Kidney epithelial cell (primary cell): ENCODE data around the gene SIGLECL1. TPM values are rescaled to one million over a fixed set of nuclear protein-coding genes. Genes with fewer than 3 reads are reported as not detected.
A peak's percentile ranks its signal among the peaks of the same experiment; 100 is the strongest.

ENCODE experiments used
- DNase-seq: peaks from one replicate; pipeline ENCODE4 v3.0.0-alpha.2; 2010; ENCODE audit warnings: low read depth
- H3K27me3 ChIP-seq: 2 replicates; pipeline ENCODE4 v1.6.0; 2011; ENCODE audit warnings: low read length; ENCODE audit not compliant: control insufficient read depth, insufficient read depth
- H3K36me3 ChIP-seq: 2 replicates; pipeline ENCODE4 v1.5.1; 2011; ENCODE audit warnings: low read length; ENCODE audit not compliant: control insufficient read depth, insufficient read depth
- H3K4me3 ChIP-seq: 2 replicates; pipeline ENCODE4 v1.5.1; 2011; ENCODE audit warnings: low read depth, mild to moderate bottlenecking, control low read depth, low read length
- CTCF ChIP-seq: IDR thresholded peaks from 2 replicates; pipeline ENCODE4 v1.5.1; 2011; ENCODE audit warnings: mild to moderate bottlenecking, moderate library complexity, low read length, control low read depth, inconsistent platforms; ENCODE audit not compliant: insufficient read depth, poor library complexity, severe bottlenecking
- total RNA-seq: library from RNA; depleted of rRNA; stranded (reverse); fragments of >200 nt; gene quantifications from 2 replicates; pipeline ENCODE4 v1.2.3, GENCODE V29; 2015

The SIGLECL1 gene
- total RNA-seq, 1 donor from 2014 or later: 0.79 TPM

DNA sequence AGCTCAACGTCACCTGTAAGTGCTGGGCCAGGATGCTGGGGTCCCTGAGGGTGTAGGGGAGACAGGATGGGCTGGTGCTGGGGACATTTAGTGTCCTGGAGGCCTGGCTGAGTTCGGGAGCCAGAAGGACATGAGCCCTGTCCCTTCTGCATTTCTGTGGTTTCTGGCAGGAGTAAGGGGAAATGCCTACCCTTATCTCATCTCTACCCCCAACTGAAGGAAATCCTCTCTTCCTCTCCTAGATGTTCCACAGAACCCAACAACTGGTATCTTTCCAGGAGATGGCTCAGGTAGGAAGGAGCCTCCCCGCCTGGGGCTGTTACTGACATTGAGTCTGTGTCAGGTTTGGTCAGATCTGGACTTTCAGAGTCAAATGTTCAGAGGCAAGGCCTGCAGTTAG lies 24.8 kb upstream of the SIGLECL1 start:
- no peak for DNase-seq
- no peaks in the 10 kb centered on the region for H3K27me3 ChIP-seq
- no peak for TF ChIP-seq CTCF
- no peak overlapping the region for H3K4me3 ChIP-seq
- H3K36me3 ChIP-seq: no peaks in the 10 kb centered on the region

DNA sequence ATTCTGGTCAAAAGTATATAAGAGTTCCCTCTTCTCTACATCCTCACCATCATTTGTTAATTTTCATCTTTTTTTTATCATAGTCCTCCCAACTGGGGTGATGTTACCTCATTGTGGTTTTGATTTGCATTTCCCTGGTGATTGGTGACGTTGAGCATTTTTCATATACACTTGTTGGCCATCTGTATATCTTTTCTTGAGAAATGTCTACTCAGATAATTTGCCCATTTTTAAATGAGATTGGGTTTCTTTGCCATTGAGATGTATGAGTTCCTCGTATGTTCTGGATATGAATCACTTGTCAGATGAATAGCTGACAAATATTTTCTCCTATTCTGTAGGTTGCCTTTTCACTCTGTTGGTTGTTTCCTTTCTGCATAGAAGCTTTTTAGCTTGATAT lies 23.6 kb upstream of the SIGLECL1 start:
- Histone ChIP-seq H3K4me3 (no peak overlapping the region), H3K27me3 (no peaks in the 10 kb centered on the region), H3K36me3 (no peaks in the 10 kb centered on the region)
- no peak for TF ChIP-seq CTCF
- no peak for DNase-seq

GRCh38 chr19:51227966-51228365 lies 22.9 kb upstream of the SIGLECL1 start:
- H3K36me3 ChIP-seq: no peaks in the 10 kb centered on the region
- H3K27me3 ChIP-seq: no peaks in the 10 kb centered on the region
- H3K4me3 ChIP-seq: no peak overlapping the region
- DNase-seq: no peak
- no peak for TF ChIP-seq CTCF

- H3K36me3 ChIP-seq: no peaks in the 10 kb centered on the region
- H3K27me3 ChIP-seq: no peaks in the 10 kb centered on the region
- DNase-seq: no peak
- TF ChIP-seq CTCF: no peak
- H3K4me3 ChIP-seq: no peak overlapping the region
These were observed 10.0 kb upstream of the SIGLECL1 start for GRCh38 chr19:51240866-51241265.

- H3K36me3 ChIP-seq: no peaks in the 10 kb centered on the region
- no peak for TF ChIP-seq CTCF
- H3K27me3 ChIP-seq: no peaks in the 10 kb centered on the region
- H3K4me3 ChIP-seq: no peak overlapping the region
- DNase-seq: no peak
These were observed 7.8 kb upstream of the SIGLECL1 start for GRCh38 chr19:51242881-51243630.

DNA sequence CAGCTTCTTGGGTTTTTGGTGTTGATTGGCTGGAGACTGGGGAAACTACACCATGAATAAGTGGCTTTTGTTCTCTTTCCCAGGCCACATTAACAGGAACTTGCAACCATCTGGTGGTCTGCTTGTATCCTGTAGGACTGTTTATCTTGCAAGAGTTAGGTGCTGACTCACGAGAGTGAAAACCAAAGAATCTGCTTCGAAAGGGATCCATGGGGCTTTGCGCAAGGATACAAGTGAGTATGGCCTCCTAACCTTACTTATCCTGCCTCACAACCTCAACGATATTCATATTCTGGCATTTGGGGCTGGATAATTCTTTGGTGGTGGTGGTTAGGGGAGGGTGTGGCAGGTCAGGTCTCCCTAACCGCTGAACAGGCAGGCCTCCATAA lies 4.7 kb upstream of the SIGLECL1 start:
- DNase-seq: peak; percentile 62
- H3K27me3 ChIP-seq: no peaks in the 10 kb centered on the region
- no peak for TF ChIP-seq CTCF
- no peaks in the 10 kb centered on the region for H3K36me3 ChIP-seq
- H3K4me3 ChIP-seq: no peak overlapping the region
